Tibial nerve (tissue), 4 donors: ENCODE measurements around the gene GAK. TPM values are rescaled to one million over a fixed set of nuclear protein-coding genes. Genes with fewer than 3 reads are reported as not detected.

Source experiments
- DNase-seq, 2 donors: peaks; one replicate each; pipeline ENCODE4 v3.0.0-alpha.2; 2019; ENCODE audit warnings: low spot score in 2 of 2
- H3K27ac ChIP-seq, 4 donors: fragments of 200-600 bp; sonication (generic) in 3 of 4; one replicate each; pipeline ENCODE4 v1.5.1; 2017 to 2019; ENCODE audit warnings: mild to moderate bottlenecking in 1 of 4
- H3K27me3 ChIP-seq, 2 donors: fragments of 200-600 bp; sonication (generic) in 1 of 2; one replicate each; pipeline versions ENCODE4 v1.5.1 to v1.6.0; 2017 to 2019
- H3K36me3 ChIP-seq, 3 donors: fragments of 200-600 bp; sonication (generic); one replicate each; pipeline ENCODE4 v1.5.1; 2018 to 2019
- H3K4me1 ChIP-seq, 4 donors: fragments of 200-600 bp; sonication (generic) in 3 of 4; one replicate each; pipeline ENCODE4 v1.5.1; 2017 to 2019
- H3K4me3 ChIP-seq, 4 donors: fragments of 200-600 bp; sonication (generic) in 3 of 4; one replicate each; pipeline ENCODE4 v1.5.1; 2017 to 2019; ENCODE audit warnings: mild to moderate bottlenecking in 1 of 4, moderate library complexity in 1 of 4
- H3K9me3 ChIP-seq, 4 donors: fragments of 200-600 bp; sonication (generic) in 3 of 4; one replicate each; pipeline ENCODE4 v1.5.1; 2017 to 2019
- EP300 ChIP-seq, 2 donors: sonication (generic); formaldehyde crosslinking; IDR thresholded peaks; one replicate each; pipeline ENCODE4 v1.6.1; 2017; ENCODE audit warnings: antibody characterized with exemption in 2 of 2, mild to moderate bottlenecking in 1 of 2
- POLR2A ChIP-seq, 2 donors: fragments of 450-650 bp; IDR thresholded peaks; one replicate each; pipeline ENCODE4 v1.6.1; 2017; ENCODE audit warnings: antibody characterized with exemption in 2 of 2, mild to moderate bottlenecking in 2 of 2, moderate library complexity in 2 of 2
- WGBS, 2 donors: methylation state at CpG; one replicate each; pipeline ENCODE4 v1.1.5; 2018; 5-methylcytosine and 5-hydroxymethylcytosine counted together
- total RNA-seq, 4 donors: library from RNA; depleted of rRNA; stranded (reverse); fragments of >200 nt; gene quantifications; one replicate each; pipeline ENCODE4 v1.1.0, GENCODE V29; 2016
- TF ChIP-seq, protein P1 (sequence below), 5 experiments: fragments of 200-600 bp in 3 of 5; fragments of 450-650 bp in 2 of 5; sonication (generic) in 3 of 5; IDR thresholded peaks; one replicate each; pipeline ENCODE4 v1.5.1; 2016 to 2019; ENCODE audit warnings: antibody characterized with exemption in 5 of 5, mild to moderate bottlenecking in 3 of 5, moderate library complexity in 2 of 5

Gene GAK
- total RNA-seq, 4 donors from 2014 or later, result 92.3 to 177 (median 127) TPM

DNA sequence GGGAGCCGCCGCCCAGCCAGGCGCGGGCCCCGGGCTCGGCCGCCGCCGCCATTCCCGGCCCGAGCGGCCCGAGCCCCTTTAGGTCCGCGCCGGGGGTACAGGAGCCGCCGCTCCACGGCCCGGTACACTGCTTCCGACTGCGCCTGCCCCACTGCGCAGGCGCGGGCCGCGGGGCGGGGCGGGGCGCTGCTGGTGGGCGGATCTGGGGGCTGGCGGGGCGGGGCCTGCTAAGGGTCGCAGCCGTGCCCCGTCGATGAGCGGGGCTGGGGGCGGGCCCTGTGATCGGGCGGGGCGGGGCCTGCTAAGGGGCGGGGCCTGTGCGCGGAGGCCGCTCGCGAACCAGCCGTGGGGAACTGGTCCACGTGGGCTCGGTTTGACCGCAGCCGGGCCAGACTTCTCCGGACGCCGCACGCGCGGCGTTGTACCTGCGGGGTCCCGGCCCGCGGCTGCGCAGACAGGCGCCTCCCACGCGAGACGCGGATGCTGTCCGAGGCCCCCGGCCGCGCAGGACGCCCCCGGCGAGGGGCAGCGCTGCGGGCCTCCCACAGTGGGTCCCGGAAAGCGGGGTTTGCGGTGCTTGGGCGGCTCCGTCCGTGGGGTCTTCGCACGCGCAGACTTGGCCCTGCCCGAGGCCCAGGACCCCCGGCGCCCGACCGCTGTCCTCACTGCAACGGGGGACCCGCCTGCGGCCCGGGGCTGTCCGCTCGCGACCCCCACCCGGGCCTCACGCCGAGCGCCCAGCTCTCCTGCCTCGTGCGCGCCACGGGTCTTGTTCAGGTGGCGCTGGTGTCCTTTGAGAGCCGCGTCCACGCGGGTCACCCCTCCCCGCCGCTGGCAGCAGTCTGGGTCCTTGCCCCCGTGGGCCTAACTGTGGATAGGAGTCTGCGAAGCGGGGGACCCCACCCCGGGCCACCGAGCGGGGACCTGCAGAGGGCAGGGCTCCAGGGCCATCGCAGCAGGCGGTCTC lies 41.6 kb upstream of the GAK start, which contains the start of gene DGKQ:
TSS of gene DGKQ (minus strand) at position 139 of the 967 bp plus-strand sequence. CDS start at position 52, 87 bp downstream.
- Histone ChIP-seq H3K27me3 (no peaks in the 10 kb centered on the region), H3K4me1 (peaks cover 0 to 26% (median 21%) of the 10 kb centered on the region in 4 donors), H3K27ac (peak within 1 kb of the TSS in 2 of 4 donors; percentile 72 to 80), H3K4me3 (peak within 1 kb of the TSS; percentile 48 to 95 (median 62)), H3K36me3 (no peaks in the 10 kb centered on the region), H3K9me3 (no peaks in the 10 kb centered on the region)
- TF ChIP-seq EP300 (IDR thresholded peaks at IDR 0.05), result no peak
- TF ChIP-seq, protein P1, sequence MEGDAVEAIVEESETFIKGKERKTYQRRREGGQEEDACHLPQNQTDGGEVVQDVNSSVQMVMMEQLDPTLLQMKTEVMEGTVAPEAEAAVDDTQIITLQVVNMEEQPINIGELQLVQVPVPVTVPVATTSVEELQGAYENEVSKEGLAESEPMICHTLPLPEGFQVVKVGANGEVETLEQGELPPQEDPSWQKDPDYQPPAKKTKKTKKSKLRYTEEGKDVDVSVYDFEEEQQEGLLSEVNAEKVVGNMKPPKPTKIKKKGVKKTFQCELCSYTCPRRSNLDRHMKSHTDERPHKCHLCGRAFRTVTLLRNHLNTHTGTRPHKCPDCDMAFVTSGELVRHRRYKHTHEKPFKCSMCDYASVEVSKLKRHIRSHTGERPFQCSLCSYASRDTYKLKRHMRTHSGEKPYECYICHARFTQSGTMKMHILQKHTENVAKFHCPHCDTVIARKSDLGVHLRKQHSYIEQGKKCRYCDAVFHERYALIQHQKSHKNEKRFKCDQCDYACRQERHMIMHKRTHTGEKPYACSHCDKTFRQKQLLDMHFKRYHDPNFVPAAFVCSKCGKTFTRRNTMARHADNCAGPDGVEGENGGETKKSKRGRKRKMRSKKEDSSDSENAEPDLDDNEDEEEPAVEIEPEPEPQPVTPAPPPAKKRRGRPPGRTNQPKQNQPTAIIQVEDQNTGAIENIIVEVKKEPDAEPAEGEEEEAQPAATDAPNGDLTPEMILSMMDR (IDR thresholded peaks at IDR 0.05), result no peak
- no peak for TF ChIP-seq POLR2A (IDR thresholded peaks at IDR 0.05)
- 43 to 51% methylated on average over 42 to 56 of the region's 123 CpGs for WGBS, 2 donors
- DNase-seq, result peak; percentile 80 to 83

DNA sequence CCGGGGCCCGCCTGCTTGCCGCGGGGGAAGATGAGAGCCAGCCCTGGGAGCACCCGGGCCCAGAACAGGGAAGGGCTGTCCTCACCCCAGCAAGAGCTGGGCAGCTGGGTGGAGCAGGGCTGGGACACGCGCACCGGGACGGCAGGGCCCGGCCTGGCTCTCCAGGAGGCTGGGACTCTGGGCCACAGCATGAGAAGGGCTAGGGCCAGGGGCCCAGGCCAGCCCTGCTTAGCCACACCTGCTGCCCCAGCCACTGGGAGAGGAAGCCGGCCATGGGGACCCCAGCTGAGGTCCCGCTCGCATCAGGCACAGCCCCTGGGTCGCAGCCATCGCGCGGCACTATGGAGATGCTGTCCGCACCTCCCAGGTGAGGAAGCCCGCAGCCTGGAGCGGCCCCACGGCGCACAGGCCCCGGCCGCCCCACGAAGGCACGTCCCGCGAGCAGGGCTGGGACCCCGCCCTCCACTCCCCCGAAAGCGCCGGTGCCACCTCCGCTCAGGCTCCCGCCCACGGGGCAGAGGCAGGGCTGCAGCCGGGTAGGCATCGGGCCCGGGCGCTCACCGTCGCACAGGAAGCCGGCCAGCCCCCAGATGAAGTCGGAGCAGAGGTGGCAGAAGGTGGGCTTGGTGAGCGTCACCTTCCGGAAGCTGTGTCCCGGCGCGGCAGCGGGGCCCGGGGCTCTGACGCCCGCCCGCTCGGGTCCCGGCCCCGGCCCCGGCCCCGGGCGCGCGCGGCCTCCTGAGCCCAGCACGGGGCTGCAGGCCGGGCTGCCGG lies 40.7 kb upstream of the GAK start:
- Histone ChIP-seq H3K9me3 (no peaks in the 10 kb centered on the region), H3K36me3 (no peaks in the 10 kb centered on the region), H3K4me1 (peaks cover 0 to 29% (median 21%) of the 10 kb centered on the region in 4 donors), H3K27ac (peak overlapping the region in 2 of 4 donors; percentile 65 to 80), H3K27me3 (no peaks in the 10 kb centered on the region), H3K4me3 (peak overlapping the region; percentile 48 to 95 (median 62))
- WGBS, 2 donors, result 1% methylated on average over 50 of the region's 65 CpGs; no CpG with 5 or more reads in 1 of the 2 donors
- TF ChIP-seq, protein P1 (IDR thresholded peaks at IDR 0.05), result no peak
- TF ChIP-seq POLR2A (IDR thresholded peaks at IDR 0.05), result no peak
- no peak for TF ChIP-seq EP300 (IDR thresholded peaks at IDR 0.05)
- DNase-seq, result no peak

DNA sequence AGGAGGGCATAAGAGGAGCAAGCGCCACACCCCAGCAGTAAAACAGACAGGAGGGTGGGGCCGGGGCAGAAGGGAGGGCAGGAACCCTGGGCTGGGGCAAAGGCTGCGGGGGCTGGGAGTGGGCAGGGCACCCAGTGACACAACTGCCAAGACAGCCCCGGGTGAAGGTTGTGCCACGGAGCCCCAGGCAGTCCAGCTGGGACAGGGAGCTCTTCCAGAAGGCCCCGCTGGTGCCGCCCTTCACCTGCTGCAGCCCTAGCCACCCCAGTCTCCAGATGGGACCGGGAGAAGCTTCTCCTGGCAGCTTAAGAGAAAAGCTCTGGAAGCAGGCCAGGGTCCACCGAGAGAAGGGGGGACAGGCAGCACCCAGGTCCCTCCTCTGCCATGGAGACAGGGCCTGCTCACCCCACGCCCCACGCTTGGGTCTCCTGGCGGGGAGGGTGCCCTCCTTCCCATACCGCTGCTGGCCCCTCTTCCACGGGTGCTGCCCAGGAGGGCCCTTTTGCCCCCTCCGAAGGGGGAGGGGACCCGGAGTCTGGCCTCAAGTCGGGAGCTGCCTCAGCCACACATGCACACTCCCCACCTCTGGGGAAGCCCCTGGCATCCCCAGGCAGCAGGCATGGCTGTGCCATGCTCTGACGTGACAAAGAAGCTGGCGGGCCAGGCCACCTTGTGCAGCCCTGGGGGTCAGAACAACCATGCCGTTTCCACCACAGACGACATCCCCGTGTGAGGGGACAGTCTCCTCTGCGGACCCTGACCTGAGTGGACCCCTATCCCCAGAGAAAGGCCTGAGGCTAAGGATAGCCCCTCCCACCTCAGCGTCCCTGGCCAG lies 39.8 kb upstream of the GAK start:
- H3K4me1 ChIP-seq, result peaks cover 0 to 29% (median 21%) of the 10 kb centered on the region in 4 donors
- H3K27ac ChIP-seq, result peak overlapping the region in 1 of 4 donors; percentile 80
- peak overlapping the region in 3 of 4 donors; percentile 52 to 95 (median 72) for H3K4me3 ChIP-seq

DNA sequence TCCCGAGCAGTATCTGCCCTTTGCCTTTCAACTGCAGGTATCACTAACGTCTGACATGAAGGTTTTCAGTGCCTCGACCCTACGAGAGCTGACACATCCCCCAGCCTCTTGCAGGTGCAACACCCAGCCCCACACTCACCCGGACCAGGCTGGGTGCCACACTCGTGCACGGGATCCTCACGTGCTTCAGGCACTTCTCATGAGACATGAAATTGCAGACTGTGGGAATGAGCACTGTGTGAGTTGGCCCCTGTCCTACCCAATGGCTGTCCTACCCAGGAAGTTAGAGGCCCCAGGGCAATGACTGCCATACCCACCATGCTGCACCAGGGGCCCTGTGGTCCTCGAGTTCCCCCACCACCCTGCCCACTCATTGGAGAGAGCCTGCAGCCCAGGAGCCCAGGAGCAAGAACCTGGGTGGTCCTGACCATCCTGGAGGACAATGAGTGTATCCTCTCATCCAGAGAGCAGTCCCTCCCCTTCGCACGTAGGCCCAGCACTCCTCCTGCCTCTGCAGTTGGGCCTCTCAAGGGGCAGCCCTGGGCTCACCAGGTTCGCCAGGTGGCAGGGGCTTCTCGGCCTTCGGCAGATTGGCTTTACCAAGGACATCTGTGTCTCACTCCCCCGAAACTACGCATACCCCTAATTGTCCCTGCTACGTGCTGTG lies 38.9 kb upstream of the GAK start:
- peaks cover 0 to 29% (median 21%) of the 10 kb centered on the region in 4 donors for H3K4me1 ChIP-seq
- peak overlapping the region in 1 of 4 donors; percentile 50 for H3K27ac ChIP-seq
- no peaks in the 10 kb centered on the region for H3K9me3 ChIP-seq
- TF ChIP-seq, protein P1 (IDR thresholded peaks at IDR 0.05), result no peak
- TF ChIP-seq EP300 (IDR thresholded peaks at IDR 0.05) (no peak), POLR2A (IDR thresholded peaks at IDR 0.05) (no peak)
- no peak for DNase-seq
- no peak overlapping the region for H3K4me3 ChIP-seq
- 76 to 82% methylated on average over 13 to 14 of the region's 17 CpGs for WGBS, 2 donors
- H3K27me3 ChIP-seq, result no peaks in the 10 kb centered on the region
- peaks cover 0 to 18% (median 0%) of the 10 kb centered on the region in 3 donors for H3K36me3 ChIP-seq

More for the DNA sequence above, 39.8 kb upstream of the GAK start:
- no peak for DNase-seq
- no peaks in the 10 kb centered on the region for H3K9me3 ChIP-seq
- peaks cover 0 to 9% (median 0%) of the 10 kb centered on the region in 3 donors for H3K36me3 ChIP-seq
- no peaks in the 10 kb centered on the region for H3K27me3 ChIP-seq
- WGBS, 2 donors, result 58 to 73% methylated on average over 13 to 20 of the region's 24 CpGs
- no peak for TF ChIP-seq EP300 (IDR thresholded peaks at IDR 0.05)
- no peak for TF ChIP-seq POLR2A (IDR thresholded peaks at IDR 0.05)
- TF ChIP-seq, protein P1 (IDR thresholded peaks at IDR 0.05), result no peak
